K562 (cell line): Measurements from ENCODE around the gene NCOA6. TPM values are rescaled to one million over a fixed set of nuclear protein-coding genes. Genes with fewer than 3 reads are reported as not detected.

Experiments used
- CHD7 ChIP-seq: fragments of 200-600 bp; sonication (generic); IDR thresholded peaks from one replicate; pipeline ENCODE4 v1.6.1; 2012; ENCODE audit warnings: mild to moderate bottlenecking, low read depth, low read length, inconsistent platforms
- E2F8 ChIP-seq: fragments of 450-650 bp; IDR thresholded peaks from 2 replicates; pipeline ENCODE4 v1.7.1; 2018; ENCODE audit warnings: mild to moderate bottlenecking, low read depth; ENCODE audit not compliant: partially characterized antibody
- REST ChIP-seq, 2 experiments: fragments of 450-650 bp; formaldehyde crosslinking in 1 of 2; IDR thresholded peaks; 2 replicates each; pipeline versions ENCODE4 v1.4.0 to v1.6.1; 2014 to 2020; ENCODE audit warnings: mild to moderate bottlenecking in 2 of 2, borderline replicate concordance in 1 of 2, low read depth in 1 of 2
- XRCC3 ChIP-seq: fragments of 450-650 bp; IDR thresholded peaks from 2 replicates; pipeline ENCODE4 v1.6.1; 2017; ENCODE audit warnings: mild to moderate bottlenecking, moderate library complexity
- polyA plus RNA-seq, 8 experiments: library from polyadenylated mRNA; depleted of rRNA in 4 of 8; stranded (reverse) in 5 of 8; unstranded in 3 of 8; fragments of >200 nt; fragmentation: Nextera tagmentation in 2 of 8; fragmentation: Illumina TruSeq in 1 of 8; extraction: Ambion mirVana in 2 of 8; extraction: Trizol in 1 of 8; gene quantifications; 2 replicates each; pipeline versions ENCODE4 v1.2.1 to v1.2.3, GENCODE V29; 2011 to 2014; ENCODE audit warnings: inconsistent platforms in 1 of 8, missing spikeins in 1 of 8
- total RNA-seq, 7 experiments: library from RNA; depleted of rRNA in 6 of 7; stranded (reverse); fragments of >200 nt in 6 of 7; fragmentation: Illumina TruSeq in 2 of 7; extraction: Trizol in 2 of 7; gene quantifications; 2 replicates each; pipeline versions ENCODE4 v1.2.1 to v1.2.3, GENCODE V29; 2011 to 2021; ENCODE audit warnings: low replicate concordance in 1 of 7

The NCOA6 gene
- total and polyA plus RNA-seq, 9 of the 15 experiments (the other 6 are each of a cell fraction or from before 2014, with no cell fraction given): 6.1 to 25.0 (median 9.5) TPM

GRCh38 chr20:34708621-34709043 lies 116.8 kb downstream of the NCOA6 start (continued):
- no peak for TF ChIP-seq E2F8
- no peak for TF ChIP-seq CHD7
- TF ChIP-seq REST (IDR thresholded peaks at IDR 0.05; ENCODE audit: borderline replicate concordance): peak; percentile 26; the same call in 1 of the 2 replicates
- TF ChIP-seq REST (CRISPR knock-in tag; IDR thresholded peaks at IDR 0.05; ENCODE audit: low read depth): no peak
- no peak for TF ChIP-seq XRCC3
